Right hindlimb (tissue), 1 donor: Measurements from ENCODE around the gene CD3E.
"Not testable (repeated sequence)": the region's sequence is repeated elsewhere in the genome, so short reads cannot be mapped to it uniquely, and the experiment has no call there.

Experiments
- DNase-seq: peaks from one replicate; pipeline ENCODE4 v3.0.0-alpha.2; 2018

Gene CD3E

GRCh38 chr11:118291477-118292135 is 12.9 kb upstream of the CD3E start:
- DNase-seq = no peak

GRCh38 chr11:118294053-118294452 is 10.5 kb upstream of the CD3E start:
- DNase-seq = no peak

- no peak for DNase-seq
Measured at GRCh38 chr11:118295199-118295598, 9.3 kb upstream of the CD3E start.

GRCh38 chr11:118295815-118296454 is 8.6 kb upstream of the CD3E start:
- DNase-seq = no peak

GRCh38 chr11:118301600-118302195 is 2.8 kb upstream of the CD3E start:
- DNase-seq = no peak

- no peak for DNase-seq
Measured at GRCh38 chr11:118304227-118304567, 333 bp upstream of the CD3E start.

- no peak for DNase-seq
Measured at GRCh38 chr11:118305726-118306125, 1.2 kb downstream of the CD3E start.

- DNase-seq = no peak
Measured at GRCh38 chr11:118306556-118306955, 2.0 kb downstream of the CD3E start.

- not testable (repeated sequence) for DNase-seq
Measured at GRCh38 chr11:118308995-118309528, 4.5 kb downstream of the CD3E start.

GRCh38 chr11:118310271-118310670 is 5.7 kb downstream of the CD3E start:
- no peak for DNase-seq

GRCh38 chr11:118310781-118311485 is 6.4 kb downstream of the CD3E start:
- no peak for DNase-seq

- no peak for DNase-seq
Measured at GRCh38 chr11:118311518-118311917, 7.0 kb downstream of the CD3E start.

GRCh38 chr11:118312328-118312727 is 7.8 kb downstream of the CD3E start:
- no peak for DNase-seq

- no peak for DNase-seq
Measured at GRCh38 chr11:118313242-118313641, 8.7 kb downstream of the CD3E start.

- DNase-seq = no peak
Measured at GRCh38 chr11:118314988-118315411, 10.5 kb downstream of the CD3E start.

GRCh38 chr11:118318124-118318523 is 13.6 kb downstream of the CD3E start:
- no peak for DNase-seq

GRCh38 chr11:118318581-118319336 is 14.2 kb downstream of the CD3E start:
- DNase-seq = no peak

- DNase-seq = no peak
Measured at GRCh38 chr11:118319337-118319707, 14.8 kb downstream of the CD3E start.

- no peak for DNase-seq
Measured at GRCh38 chr11:118320515-118320914, 16.0 kb downstream of the CD3E start.

GRCh38 chr11:118321386-118322082 is 17.0 kb downstream of the CD3E start:
- DNase-seq = no peak

- DNase-seq = no peak
Measured at GRCh38 chr11:118322721-118323120, 18.2 kb downstream of the CD3E start.

- DNase-seq = no peak
Measured at GRCh38 chr11:118325283-118325682, 20.8 kb downstream of the CD3E start.
